Activated CD8-positive, alpha-beta memory T cell treated with anti-CD3 and anti-CD28 coated beads, Interleukin-2, amount 10 ng/mL, durations not matched to agents 7 days and 5 days (primary cell): Measurements from ENCODE around the gene CD55. TPM values are rescaled to one million over a fixed set of nuclear protein-coding genes. Genes with fewer than 3 reads are reported as not detected.
"Not testable (repeated sequence)": the region's sequence is repeated elsewhere in the genome, so short reads cannot be mapped to it uniquely, and the experiment has no call there.

Source experiments
- ATAC-seq: fragments of 150-1000 bp; cut with Tn5 transposase; one replicate; pipeline ENCODE4 v1.10.0; 2021; ENCODE audit warnings: moderate library complexity
- CTCF ChIA-PET: fragments of 350-600 bp; sonication (Branson Sonifier 250); formaldehyde crosslinking; loops from one replicate; lab custom pipeline; 2021; ENCODE audit warnings: antibody characterized with exemption; lab: Charles Lee
- DNase-seq: peaks from one replicate; pipeline ENCODE4 v3.0.0-alpha.2; 2020
- H3K27ac Mint-ChIP-seq: one replicate; pipeline ENCODE4 v1.8.0; 2021; ENCODE audit warnings: mild to moderate bottlenecking, mixed read lengths
- H3K27me3 Mint-ChIP-seq: one replicate; pipeline ENCODE4 v1.8.0; 2021; ENCODE audit warnings: mixed read lengths
- H3K36me3 Mint-ChIP-seq: one replicate; pipeline ENCODE4 v1.8.0; 2021; ENCODE audit warnings: mild to moderate bottlenecking, mixed read lengths
- H3K4me1 Mint-ChIP-seq: one replicate; pipeline ENCODE4 v1.8.0; 2021; ENCODE audit warnings: mixed read lengths
- H3K4me3 Mint-ChIP-seq: one replicate; pipeline ENCODE4 v1.8.0; 2021; ENCODE audit warnings: mild to moderate bottlenecking, moderate library complexity, mixed read lengths
- H3K9me3 Mint-ChIP-seq: one replicate; pipeline ENCODE4 v1.8.0; 2022; ENCODE audit warnings: low read depth, mixed read lengths
- total RNA-seq, 2 experiments: library from RNA; stranded (reverse); gene quantifications; one replicate each; pipeline ENCODE4 v1.2.3, GENCODE V29; 2021

The CD55 gene
- total RNA-seq, 2 experiments from 2014 or later: 64.9 to 96.9 TPM

- peaks cover 2% of the 10 kb centered on the region for H3K36me3 Mint-ChIP-seq
- no peak for DNase-seq
- ATAC-seq: no peak
- no peak overlapping the region for H3K27ac Mint-ChIP-seq
- CTCF ChIA-PET: no interaction called here
- no peaks in the 10 kb centered on the region for H3K27me3 Mint-ChIP-seq
- no peak overlapping the region for H3K4me3 Mint-ChIP-seq
- no peaks in the 10 kb centered on the region for H3K9me3 Mint-ChIP-seq
- peaks cover 8% of the 10 kb centered on the region for H3K4me1 Mint-ChIP-seq
These were observed 9.4 kb upstream of the CD55 start for GRCh38 chr1:207311888-207312603.

GRCh38 chr1:207312604-207312920 lies 8.9 kb upstream of the CD55 start:
- peaks cover 2% of the 10 kb centered on the region for H3K36me3 Mint-ChIP-seq
- no peaks in the 10 kb centered on the region for H3K9me3 Mint-ChIP-seq
- DNase-seq: no peak
- H3K27me3 Mint-ChIP-seq: no peaks in the 10 kb centered on the region
- no peak overlapping the region for H3K27ac Mint-ChIP-seq
- H3K4me1 Mint-ChIP-seq: peaks cover 8% of the 10 kb centered on the region
- no peak overlapping the region for H3K4me3 Mint-ChIP-seq
- CTCF ChIA-PET: no interaction called here
- ATAC-seq: no peak

- Mint-ChIP-seq H3K4me1 (peaks cover 8% of the 10 kb centered on the region), H3K27ac (no peak overlapping the region), H3K9me3 (no peaks in the 10 kb centered on the region), H3K36me3 (peaks cover 2% of the 10 kb centered on the region), H3K27me3 (no peaks in the 10 kb centered on the region), H3K4me3 (no peak overlapping the region)
- DNase-seq (no peak), ATAC-seq (no peak)
- CTCF ChIA-PET: no interaction called here
These were observed 8.3 kb upstream of the CD55 start for GRCh38 chr1:207313131-207313530.

- DNase-seq (no peak), ATAC-seq (no peak)
- CTCF ChIA-PET: no interaction called here
- Mint-ChIP-seq H3K27me3 (no peaks in the 10 kb centered on the region), H3K36me3 (peaks cover 2% of the 10 kb centered on the region), H3K27ac (no peak overlapping the region), H3K9me3 (no peaks in the 10 kb centered on the region), H3K4me1 (peaks cover 3% of the 10 kb centered on the region), H3K4me3 (no peak overlapping the region)
These were observed 6.7 kb upstream of the CD55 start for GRCh38 chr1:207314816-207315215.

GRCh38 chr1:207315435-207315834 lies 6.0 kb upstream of the CD55 start:
- DNase-seq (no peak), ATAC-seq (no peak)
- H3K4me1 Mint-ChIP-seq: peaks cover 4% of the 10 kb centered on the region
- peaks cover 2% of the 10 kb centered on the region for H3K36me3 Mint-ChIP-seq
- no peaks in the 10 kb centered on the region for H3K27me3 Mint-ChIP-seq
- H3K4me3 Mint-ChIP-seq: no peak overlapping the region
- CTCF ChIA-PET: no interaction called here
- H3K9me3 Mint-ChIP-seq: no peaks in the 10 kb centered on the region
- H3K27ac Mint-ChIP-seq: no peak overlapping the region

GRCh38 chr1:207316141-207316540 lies 5.3 kb upstream of the CD55 start:
- Mint-ChIP-seq H3K4me1 (peaks cover 10% of the 10 kb centered on the region), H3K27ac (no peak overlapping the region), H3K9me3 (no peaks in the 10 kb centered on the region), H3K36me3 (peaks cover 2% of the 10 kb centered on the region), H3K27me3 (no peaks in the 10 kb centered on the region), H3K4me3 (no peak overlapping the region)
- CTCF ChIA-PET: no interaction called here
- DNase-seq (no peak), ATAC-seq (no peak)

- CTCF ChIA-PET: no interaction called here
- H3K27me3 Mint-ChIP-seq: peaks cover 3% of the 10 kb centered on the region
- peaks cover 3% of the 10 kb centered on the region for H3K36me3 Mint-ChIP-seq
- no peak overlapping the region for H3K4me3 Mint-ChIP-seq
- ATAC-seq (no peak), DNase-seq (no peak)
- H3K27ac Mint-ChIP-seq: no peak overlapping the region
- no peaks in the 10 kb centered on the region for H3K9me3 Mint-ChIP-seq
- H3K4me1 Mint-ChIP-seq: peaks cover 11% of the 10 kb centered on the region
These were observed 4.7 kb upstream of the CD55 start for GRCh38 chr1:207316622-207317391.

- peaks cover 3% of the 10 kb centered on the region for H3K27me3 Mint-ChIP-seq
- ATAC-seq: no peak
- H3K9me3 Mint-ChIP-seq: no peaks in the 10 kb centered on the region
- peaks cover 13% of the 10 kb centered on the region for H3K4me1 Mint-ChIP-seq
- CTCF ChIA-PET: no interaction called here
- no peak for DNase-seq
- H3K27ac Mint-ChIP-seq: no peak overlapping the region
- peaks cover 7% of the 10 kb centered on the region for H3K36me3 Mint-ChIP-seq
- no peak overlapping the region for H3K4me3 Mint-ChIP-seq
These were observed 3.9 kb upstream of the CD55 start for GRCh38 chr1:207317561-207317960.

- Mint-ChIP-seq H3K4me1 (peaks cover 14% of the 10 kb centered on the region), H3K27ac (no peak overlapping the region), H3K9me3 (no peaks in the 10 kb centered on the region), H3K36me3 (peaks cover 9% of the 10 kb centered on the region), H3K4me3 (no peak overlapping the region), H3K27me3 (peaks cover 3% of the 10 kb centered on the region)
- ATAC-seq: no peak
- CTCF ChIA-PET: no interaction called here
- DNase-seq: no peak
These were observed 3.3 kb upstream of the CD55 start for GRCh38 chr1:207318072-207318619.

GRCh38 chr1:207319199-207319598 lies 2.3 kb upstream of the CD55 start:
- H3K27ac Mint-ChIP-seq: no peak overlapping the region
- CTCF ChIA-PET: interaction anchor here (1.3 to 4.7 kb wide), 3 partner anchors 14 to 86 kb away, joined by 3 to 32 read pairs (median 27); no protein-coding TSS in a partner anchor
- H3K4me1 Mint-ChIP-seq: peaks cover 24% of the 10 kb centered on the region
- H3K36me3 Mint-ChIP-seq: peaks cover 18% of the 10 kb centered on the region
- DNase-seq (no peak), ATAC-seq (no peak)
- peaks cover 3% of the 10 kb centered on the region for H3K27me3 Mint-ChIP-seq
- H3K9me3 Mint-ChIP-seq: no peaks in the 10 kb centered on the region
- no peak overlapping the region for H3K4me3 Mint-ChIP-seq

GRCh38 chr1:207320105-207320504 lies 1.4 kb upstream of the CD55 start:
- peak overlapping the region; percentile 78 for H3K27ac Mint-ChIP-seq
- DNase-seq, ATAC-seq, H3K27me3 Mint-ChIP-seq, H3K9me3 Mint-ChIP-seq: not testable (repeated sequence)
- CTCF ChIA-PET: interaction anchor here (1.0 to 4.7 kb wide), 4 partner anchors 15 to 231 kb away, joined by 3 to 32 read pairs (median 16); no protein-coding TSS in a partner anchor
- peaks cover 28% of the 10 kb centered on the region for H3K4me1 Mint-ChIP-seq
- H3K4me3 Mint-ChIP-seq: peak overlapping the region; percentile 65
- peaks cover 23% of the 10 kb centered on the region for H3K36me3 Mint-ChIP-seq

- Mint-ChIP-seq H3K4me3 (peak overlapping the region; percentile 88), H3K27ac (peak overlapping the region; percentile 98), H3K4me1 (peaks cover 36% of the 10 kb centered on the region), H3K27me3 (peaks cover 3% of the 10 kb centered on the region), H3K36me3 (peaks cover 41% of the 10 kb centered on the region), H3K9me3 (no peaks in the 10 kb centered on the region)
- ATAC-seq: no peak
- DNase-seq: no peak
- CTCF ChIA-PET: interaction anchor here (0.9 to 4.7 kb wide), 10 partner anchors 8 to 596 kb away, joined by 3 to 32 read pairs (median 4); partner anchors contain the start of gene C4BPB
These were observed 540 bp downstream of the CD55 start for GRCh38 chr1:207321790-207322645.
